GM23338 (cell line): Measurements from ENCODE around the gene UVRAG. TPM values are rescaled to one million over a fixed set of nuclear protein-coding genes. Genes with fewer than 3 reads are reported as not detected.

Experiments
- ATAC-seq: fragments of 200-7000 bp; cut with Tn5 transposase; 3 replicates; pipeline ENCODE4 v1.9.1; 2020
- DNase-seq: peaks from one replicate; pipeline ENCODE4 v3.0.0-alpha.2; 2015; ENCODE audit warnings: low spot score
- H2AFZ ChIP-seq: fragments of 200-600 bp; sonication (generic); 2 replicates; pipeline ENCODE4 v1.8.0; 2016; ENCODE audit warnings: antibody characterized with exemption, mild to moderate bottlenecking, moderate library complexity
- H3F3A ChIP-seq: fragments of 200-600 bp; sonication (generic); replicated peaks from 2 replicates; pipeline ENCODE4 v1.8.0; 2017; ENCODE audit warnings: antibody characterized with exemption, mixed run types, low read depth
- H3K27ac ChIP-seq: fragments of 200-600 bp; sonication (generic); 2 replicates; pipeline ENCODE4 v1.6.1; 2016; ENCODE audit warnings: low read depth
- H3K27me3 ChIP-seq: fragments of 200-600 bp; sonication (generic); 2 replicates; pipeline ENCODE4 v1.8.0; 2016; ENCODE audit warnings: mild to moderate bottlenecking, mixed run types, moderate library complexity; ENCODE audit not compliant: insufficient read depth
- H3K36me3 ChIP-seq: fragments of 200-600 bp; sonication (generic); 2 replicates; pipeline ENCODE4 v1.8.0; 2016; ENCODE audit warnings: mild to moderate bottlenecking; ENCODE audit not compliant: insufficient read depth
- H3K4me1 ChIP-seq: fragments of 200-600 bp; sonication (generic); 2 replicates; pipeline ENCODE4 v1.8.0; 2016; ENCODE audit warnings: mild to moderate bottlenecking, moderate library complexity; ENCODE audit not compliant: insufficient read depth
- H3K4me2 ChIP-seq: fragments of 200-600 bp; sonication (generic); 2 replicates; pipeline ENCODE4 v1.7.1; 2017; ENCODE audit warnings: mixed run types
- H3K4me3 ChIP-seq: fragments of 200-600 bp; sonication (generic); 2 replicates; pipeline ENCODE4 v1.6.1; 2016; ENCODE audit warnings: mixed run types
- H3K79me2 ChIP-seq: fragments of 200-600 bp; sonication (generic); replicated peaks from 2 replicates; pipeline ENCODE4 v1.8.0; 2017; ENCODE audit warnings: mild to moderate bottlenecking; ENCODE audit not compliant: insufficient read depth
- H3K9me2 ChIP-seq: fragments of 200-600 bp; sonication (generic); 2 replicates; pipeline ENCODE4 v1.8.0; 2017; ENCODE audit not compliant: insufficient read depth
- H4K20me1 ChIP-seq: fragments of 200-600 bp; sonication (generic); replicated peaks from 2 replicates; pipeline ENCODE4 v1.8.0; 2017; ENCODE audit warnings: mild to moderate bottlenecking; ENCODE audit not compliant: insufficient read depth
- H3K27ac Mint-ChIP-seq: 2 replicates; pipeline ENCODE4 v1.8.0; 2020; ENCODE audit warnings: inconsistent platforms, mild to moderate bottlenecking, moderate library complexity, mixed read lengths
- H3K27me3 Mint-ChIP-seq: 3 replicates; pipeline ENCODE4 v1.8.0; 2022; ENCODE audit warnings: low read depth, mild to moderate bottlenecking, moderate library complexity, mixed read lengths, inconsistent platforms; ENCODE audit not compliant: insufficient read depth, poor library complexity
- H3K36me3 Mint-ChIP-seq: 3 replicates; pipeline ENCODE4 v1.8.0; 2021; ENCODE audit warnings: low read depth, mild to moderate bottlenecking, inconsistent platforms, moderate library complexity, mixed read lengths
- H3K4me1 Mint-ChIP-seq: 3 replicates; pipeline ENCODE4 v1.8.0; 2020; ENCODE audit warnings: mild to moderate bottlenecking, inconsistent platforms, mixed read lengths
- H3K4me3 Mint-ChIP-seq: 3 replicates; pipeline ENCODE4 v1.8.0; 2021; ENCODE audit warnings: moderate library complexity, mild to moderate bottlenecking, inconsistent platforms, mixed read lengths
- H3K9me3 Mint-ChIP-seq: 3 replicates; pipeline ENCODE4 v1.8.0; 2020; ENCODE audit warnings: moderate library complexity, mild to moderate bottlenecking, inconsistent platforms, mixed read lengths
- ZNF462 ChIP-seq: fragments of 250-450 bp; sonication (Bioruptor Pico); IDR thresholded peaks from 2 replicates; pipeline ENCODE4 v1.5.0; 2020; ENCODE audit warnings: mild to moderate bottlenecking, moderate library complexity
- polyA plus RNA-seq: library from polyadenylated mRNA; unstranded; fragments of >200 nt; fragmentation: Nextera tagmentation; extraction: Ambion mirVana; gene quantifications from 2 replicates; pipeline ENCODE4 v1.2.1, GENCODE V29; 2016
- total RNA-seq: library from RNA; depleted of rRNA; stranded (reverse); fragments of >200 nt; shearing (Covaris generic); gene quantifications from 2 replicates; pipeline ENCODE4 v1.2.3, GENCODE V29; 2014
- TF ChIP-seq, protein P1 (sequence below), 2 experiments: fragments of 200-600 bp in 1 of 2; sonication (generic) in 1 of 2; conservative IDR thresholded peaks; 2 replicates each; pipeline versions ENCODE4 v1.5.1 to v1.6.1; 2016 to 2017; ENCODE audit warnings: antibody characterized with exemption in 2 of 2, low read depth in 2 of 2, mild to moderate bottlenecking in 2 of 2, moderate library complexity in 1 of 2

The UVRAG gene
- total and polyA plus RNA-seq, 2 experiments from 2014 or later, result 15.3 to 17.4 TPM

- Histone ChIP-seq H3K4me1 (no peaks in the 10 kb centered on the region), H3K27me3 (no peaks in the 10 kb centered on the region), H3K79me2 (no peaks in the 10 kb centered on the region), H3K4me3 (no peak overlapping the region), H3K4me2 (no peak overlapping the region), H4K20me1 (no peaks in the 10 kb centered on the region), H3K27ac (no peak overlapping the region), H2AFZ (no peak overlapping the region), H3K36me3 (no peaks in the 10 kb centered on the region), H3F3A (no peaks in the 10 kb centered on the region), H3K9me2 (no peaks in the 10 kb centered on the region)
- DNase-seq (peak; percentile 86), ATAC-seq (peak; percentile 97)
- Mint-ChIP-seq H3K4me1 (peaks cover 3% of the 10 kb centered on the region; the same call in 1 of the 3 replicates), H3K9me3 (no peaks in the 10 kb centered on the region), H3K4me3 (no peak overlapping the region), H3K27ac (no peak overlapping the region), H3K36me3 (no peaks in the 10 kb centered on the region), H3K27me3 (peaks cover 3% of the 10 kb centered on the region)
- TF ChIP-seq, protein P1, sequence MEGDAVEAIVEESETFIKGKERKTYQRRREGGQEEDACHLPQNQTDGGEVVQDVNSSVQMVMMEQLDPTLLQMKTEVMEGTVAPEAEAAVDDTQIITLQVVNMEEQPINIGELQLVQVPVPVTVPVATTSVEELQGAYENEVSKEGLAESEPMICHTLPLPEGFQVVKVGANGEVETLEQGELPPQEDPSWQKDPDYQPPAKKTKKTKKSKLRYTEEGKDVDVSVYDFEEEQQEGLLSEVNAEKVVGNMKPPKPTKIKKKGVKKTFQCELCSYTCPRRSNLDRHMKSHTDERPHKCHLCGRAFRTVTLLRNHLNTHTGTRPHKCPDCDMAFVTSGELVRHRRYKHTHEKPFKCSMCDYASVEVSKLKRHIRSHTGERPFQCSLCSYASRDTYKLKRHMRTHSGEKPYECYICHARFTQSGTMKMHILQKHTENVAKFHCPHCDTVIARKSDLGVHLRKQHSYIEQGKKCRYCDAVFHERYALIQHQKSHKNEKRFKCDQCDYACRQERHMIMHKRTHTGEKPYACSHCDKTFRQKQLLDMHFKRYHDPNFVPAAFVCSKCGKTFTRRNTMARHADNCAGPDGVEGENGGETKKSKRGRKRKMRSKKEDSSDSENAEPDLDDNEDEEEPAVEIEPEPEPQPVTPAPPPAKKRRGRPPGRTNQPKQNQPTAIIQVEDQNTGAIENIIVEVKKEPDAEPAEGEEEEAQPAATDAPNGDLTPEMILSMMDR (conservative IDR thresholded peaks at IDR 0.05; ENCODE audit: low read depth in 2 of 2), result peak; percentile 84 to 96
- TF ChIP-seq ZNF462, result no peak
Observed at GRCh38 chr11:75802913-75803820, 11.8 kb upstream of the UVRAG start.
